GM12872 (cell line): ENCODE results near the gene VTN.

Source experiments
- TF ChIP-seq, protein P1 (sequence below): IDR thresholded peaks from 3 replicates; pipeline ENCODE4 v1.5.1; 2011; ENCODE audit warnings: low read depth, mild to moderate bottlenecking, low read length, moderate library complexity; ENCODE audit not compliant: insufficient read depth

VTN gene

GRCh38 chr17:28335959-28336871 is 33.9 kb downstream of the VTN start:
- TF ChIP-seq, protein P1, sequence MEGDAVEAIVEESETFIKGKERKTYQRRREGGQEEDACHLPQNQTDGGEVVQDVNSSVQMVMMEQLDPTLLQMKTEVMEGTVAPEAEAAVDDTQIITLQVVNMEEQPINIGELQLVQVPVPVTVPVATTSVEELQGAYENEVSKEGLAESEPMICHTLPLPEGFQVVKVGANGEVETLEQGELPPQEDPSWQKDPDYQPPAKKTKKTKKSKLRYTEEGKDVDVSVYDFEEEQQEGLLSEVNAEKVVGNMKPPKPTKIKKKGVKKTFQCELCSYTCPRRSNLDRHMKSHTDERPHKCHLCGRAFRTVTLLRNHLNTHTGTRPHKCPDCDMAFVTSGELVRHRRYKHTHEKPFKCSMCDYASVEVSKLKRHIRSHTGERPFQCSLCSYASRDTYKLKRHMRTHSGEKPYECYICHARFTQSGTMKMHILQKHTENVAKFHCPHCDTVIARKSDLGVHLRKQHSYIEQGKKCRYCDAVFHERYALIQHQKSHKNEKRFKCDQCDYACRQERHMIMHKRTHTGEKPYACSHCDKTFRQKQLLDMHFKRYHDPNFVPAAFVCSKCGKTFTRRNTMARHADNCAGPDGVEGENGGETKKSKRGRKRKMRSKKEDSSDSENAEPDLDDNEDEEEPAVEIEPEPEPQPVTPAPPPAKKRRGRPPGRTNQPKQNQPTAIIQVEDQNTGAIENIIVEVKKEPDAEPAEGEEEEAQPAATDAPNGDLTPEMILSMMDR, result no peak

- TF ChIP-seq, protein P1, result no peak
Observed at GRCh38 chr17:28335201-28335958, 34.7 kb downstream of the VTN start, which contains the start of the genes IFT20 and TNFAIP1. TSS of gene IFT20 (minus strand) at chr17:28335472. CDS start at chr17:28331985, 3,487 bp downstream. TSS of gene TNFAIP1 (plus strand) at chr17:28335761. CDS start at chr17:28339522, 3,761 bp downstream.

DNA sequence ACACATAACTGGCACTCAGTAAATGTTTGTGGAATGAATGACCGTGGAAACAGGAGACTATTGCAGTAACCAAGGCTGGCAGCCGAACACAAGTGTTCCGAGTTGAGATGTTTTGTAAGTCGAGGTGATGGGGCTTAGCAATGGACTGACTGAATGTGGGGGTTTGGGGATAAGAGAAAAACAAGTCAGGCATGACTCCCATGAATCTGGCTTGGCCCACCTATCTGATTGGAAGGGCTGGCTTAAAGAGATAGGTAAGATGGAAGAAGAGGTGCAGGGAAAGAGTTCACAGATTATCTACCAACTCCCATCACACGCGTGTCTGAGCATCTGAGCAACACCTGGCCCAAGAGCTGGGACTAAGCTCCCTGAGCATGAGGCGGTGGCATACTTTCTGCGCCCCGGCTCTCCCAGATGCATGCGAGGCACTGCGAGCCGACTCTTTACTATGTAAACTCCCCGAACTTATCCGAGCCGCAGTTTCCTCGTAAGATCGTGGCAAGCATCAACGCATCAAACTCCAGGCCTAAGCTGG is 35.4 kb downstream of the VTN start:
- TF ChIP-seq, protein P1, result no peak

DNA sequence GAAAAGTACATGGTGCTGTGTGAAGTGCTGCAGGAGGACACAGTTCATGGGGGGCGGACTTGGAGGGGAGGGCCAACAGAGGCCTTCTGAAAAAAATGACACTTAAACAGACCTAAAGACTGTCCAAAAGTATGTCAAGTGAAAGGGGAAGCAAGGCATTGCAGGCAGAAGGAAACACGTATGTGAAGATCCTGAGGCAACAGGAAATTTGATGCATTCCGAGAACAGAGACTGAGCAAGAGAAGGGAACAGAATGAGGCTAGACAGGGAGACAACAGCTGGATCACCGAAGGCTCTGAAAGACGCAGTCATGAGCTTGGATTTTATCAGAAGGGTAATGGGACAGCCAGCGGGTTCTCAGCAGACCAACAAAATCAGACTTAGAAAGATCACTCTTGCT is 35.9 kb downstream of the VTN start:
- TF ChIP-seq, protein P1, result no peak

DNA sequence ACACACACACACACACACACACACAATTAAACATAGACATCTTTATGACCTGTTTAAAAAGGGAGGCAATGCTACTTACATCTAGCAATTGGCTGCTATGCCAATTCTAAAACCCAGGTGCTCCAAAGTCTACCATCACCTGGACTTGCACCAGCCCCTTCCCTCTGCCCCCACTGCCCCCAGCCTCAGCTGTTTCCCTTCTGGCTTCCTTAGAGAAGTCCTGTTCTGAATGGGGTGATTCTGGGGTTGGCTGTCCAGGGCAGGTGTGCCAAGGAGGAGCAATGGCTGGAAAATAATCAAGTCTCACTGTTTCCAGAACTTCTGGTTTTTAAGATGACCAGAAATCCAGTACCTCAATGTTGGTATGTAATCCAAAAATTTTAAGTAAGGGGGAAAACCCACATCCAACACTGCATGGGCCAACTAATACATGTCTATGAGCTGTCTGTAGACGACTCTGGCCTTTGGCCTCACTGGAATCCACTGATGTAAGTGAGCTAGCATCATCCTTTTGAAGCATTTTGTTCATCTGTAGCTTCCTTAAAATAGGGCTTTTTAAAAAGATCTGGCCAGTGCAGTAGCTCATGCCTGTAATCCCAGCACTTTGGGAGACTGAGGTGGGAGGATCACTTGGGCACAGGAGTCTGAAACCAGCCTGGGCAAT is 36.9 kb downstream of the VTN start:
- TF ChIP-seq, protein P1, result no peak

DNA sequence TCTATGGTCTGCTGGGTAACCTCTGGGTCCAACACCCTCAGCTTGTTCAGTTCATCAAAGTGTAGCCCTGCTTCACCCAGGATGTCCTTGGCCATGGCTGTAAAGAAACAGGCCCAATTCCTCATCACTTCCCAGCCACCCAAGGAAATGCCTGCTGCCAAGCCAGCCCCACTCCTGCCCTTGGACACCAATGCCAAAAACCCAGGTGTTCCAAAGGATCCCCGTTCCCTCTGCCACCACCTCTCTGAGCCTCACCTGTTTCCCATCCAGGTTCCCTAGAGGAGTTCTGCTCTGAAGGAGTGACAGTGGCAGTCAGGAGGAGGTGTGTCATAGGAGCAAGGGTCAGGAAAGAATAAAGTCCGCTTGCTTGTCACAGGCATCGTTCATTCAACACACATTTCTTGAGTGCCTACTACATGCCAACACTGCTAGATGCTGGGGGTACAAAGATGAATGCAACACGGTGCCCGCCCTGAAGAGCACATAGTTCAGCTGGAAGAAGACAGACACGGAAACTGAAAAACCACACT is 38.2 kb downstream of the VTN start:
- TF ChIP-seq, protein P1, result no peak

- TF ChIP-seq, protein P1, result no peak
Observed at GRCh38 chr17:28330671-28331070, 39.4 kb downstream of the VTN start.
